ENCODE data around the gene CPXM2. TPM values are rescaled to one million over a fixed set of nuclear protein-coding genes. Genes with fewer than 3 reads are reported as not detected.

CPXM2 gene
- total and polyA plus RNA-seq, 10 of the 15 experiments (the other 5 are each of a cell fraction or from before 2014, with no cell fraction given): 0.08 to 1.1 (median 0.58) TPM

DNA sequence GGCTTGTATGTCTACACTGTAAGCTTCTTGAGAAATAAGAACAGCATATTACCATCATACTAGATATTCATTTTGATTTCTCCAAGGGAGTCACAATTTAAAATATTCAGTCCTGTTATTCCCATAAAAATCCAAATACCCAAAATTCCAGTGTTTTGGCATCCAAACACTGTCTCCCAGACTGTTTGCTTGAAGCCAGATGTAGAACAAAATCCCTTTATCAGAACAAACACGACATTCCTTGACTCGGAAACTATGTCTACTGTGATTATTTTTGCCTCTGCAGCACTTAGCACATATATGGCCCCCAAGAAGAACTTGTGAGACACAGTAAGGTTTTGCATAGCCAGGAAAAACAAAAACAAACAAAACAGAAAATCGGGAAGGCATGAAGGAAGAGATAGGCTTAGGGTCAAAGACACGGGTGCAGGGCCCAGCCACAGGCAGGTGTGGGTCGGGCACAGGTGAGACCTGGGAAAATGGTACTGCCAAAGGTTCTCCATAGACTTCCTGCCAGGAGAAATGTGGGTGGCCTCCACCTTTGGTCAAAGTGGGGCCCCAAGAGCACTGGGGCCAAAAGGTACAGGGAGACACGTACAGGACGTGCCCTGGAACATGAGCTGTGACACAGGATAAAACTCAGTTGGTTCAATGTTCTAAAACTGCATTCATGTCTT lies 36.5 kb downstream of the CPXM2 start (continued):
- TF ChIP-seq, protein P1, sequence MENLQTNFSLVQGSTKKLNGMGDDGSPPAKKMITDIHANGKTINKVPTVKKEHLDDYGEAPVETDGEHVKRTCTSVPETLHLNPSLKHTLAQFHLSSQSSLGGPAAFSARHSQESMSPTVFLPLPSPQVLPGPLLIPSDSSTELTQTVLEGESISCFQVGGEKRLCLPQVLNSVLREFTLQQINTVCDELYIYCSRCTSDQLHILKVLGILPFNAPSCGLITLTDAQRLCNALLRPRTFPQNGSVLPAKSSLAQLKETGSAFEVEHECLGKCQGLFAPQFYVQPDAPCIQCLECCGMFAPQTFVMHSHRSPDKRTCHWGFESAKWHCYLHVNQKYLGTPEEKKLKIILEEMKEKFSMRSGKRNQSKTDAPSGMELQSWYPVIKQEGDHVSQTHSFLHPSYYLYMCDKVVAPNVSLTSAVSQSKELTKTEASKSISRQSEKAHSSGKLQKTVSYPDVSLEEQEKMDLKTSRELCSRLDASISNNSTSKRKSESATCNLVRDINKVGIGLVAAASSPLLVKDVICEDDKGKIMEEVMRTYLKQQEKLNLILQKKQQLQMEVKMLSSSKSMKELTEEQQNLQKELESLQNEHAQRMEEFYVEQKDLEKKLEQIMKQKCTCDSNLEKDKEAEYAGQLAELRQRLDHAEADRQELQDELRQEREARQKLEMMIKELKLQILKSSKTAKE (IDR thresholded peaks at IDR 0.05; ENCODE audit: low read depth, poor library complexity, severe bottlenecking): no peak
- TF ChIP-seq ZNF274 (IDR thresholded peaks at IDR 0.05; ENCODE audit: insufficient read depth, insufficient read length): no peak
- TF ChIP-seq MLLT1 (IDR thresholded peaks at IDR 0.05): no peak
- TF ChIP-seq SMAD1 (IDR thresholded peaks at IDR 0.05; ENCODE audit: low read depth, partially characterized antibody): no peak
- TF ChIP-seq NFYB (IDR thresholded peaks at IDR 0.05; ENCODE audit: insufficient read depth, low read depth, low read length): no peak
- no peak for TF ChIP-seq EZH2 (IDR thresholded peaks at IDR 0.05; ENCODE audit: borderline replicate concordance, control insufficient read depth, low read depth, low read length)
- TF ChIP-seq, protein P2, sequence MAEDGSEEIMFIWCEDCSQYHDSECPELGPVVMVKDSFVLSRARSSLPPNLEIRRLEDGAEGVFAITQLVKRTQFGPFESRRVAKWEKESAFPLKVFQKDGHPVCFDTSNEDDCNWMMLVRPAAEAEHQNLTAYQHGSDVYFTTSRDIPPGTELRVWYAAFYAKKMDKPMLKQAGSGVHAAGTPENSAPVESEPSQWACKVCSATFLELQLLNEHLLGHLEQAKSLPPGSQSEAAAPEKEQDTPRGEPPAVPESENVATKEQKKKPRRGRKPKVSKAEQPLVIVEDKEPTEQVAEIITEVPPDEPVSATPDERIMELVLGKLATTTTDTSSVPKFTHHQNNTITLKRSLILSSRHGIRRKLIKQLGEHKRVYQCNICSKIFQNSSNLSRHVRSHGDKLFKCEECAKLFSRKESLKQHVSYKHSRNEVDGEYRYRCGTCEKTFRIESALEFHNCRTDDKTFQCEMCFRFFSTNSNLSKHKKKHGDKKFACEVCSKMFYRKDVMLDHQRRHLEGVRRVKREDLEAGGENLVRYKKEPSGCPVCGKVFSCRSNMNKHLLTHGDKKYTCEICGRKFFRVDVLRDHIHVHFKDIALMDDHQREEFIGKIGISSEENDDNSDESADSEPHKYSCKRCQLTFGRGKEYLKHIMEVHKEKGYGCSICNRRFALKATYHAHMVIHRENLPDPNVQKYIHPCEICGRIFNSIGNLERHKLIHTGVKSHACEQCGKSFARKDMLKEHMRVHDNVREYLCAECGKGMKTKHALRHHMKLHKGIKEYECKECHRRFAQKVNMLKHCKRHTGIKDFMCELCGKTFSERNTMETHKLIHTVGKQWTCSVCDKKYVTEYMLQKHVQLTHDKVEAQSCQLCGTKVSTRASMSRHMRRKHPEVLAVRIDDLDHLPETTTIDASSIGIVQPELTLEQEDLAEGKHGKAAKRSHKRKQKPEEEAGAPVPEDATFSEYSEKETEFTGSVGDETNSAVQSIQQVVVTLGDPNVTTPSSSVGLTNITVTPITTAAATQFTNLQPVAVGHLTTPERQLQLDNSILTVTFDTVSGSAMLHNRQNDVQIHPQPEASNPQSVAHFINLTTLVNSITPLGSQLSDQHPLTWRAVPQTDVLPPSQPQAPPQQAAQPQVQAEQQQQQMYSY (CRISPR knock-in tag; IDR thresholded peaks at IDR 0.05): no peak
- TF ChIP-seq RBBP5 (conservative IDR thresholded peaks at IDR 0.05): no peak
- no peak for TF ChIP-seq SMARCA5 (IDR thresholded peaks at IDR 0.05)
